Measurements from ENCODE around the gene PTX3. TPM values are rescaled to one million over a fixed set of nuclear protein-coding genes. Genes with fewer than 3 reads are reported as not detected.

The PTX3 gene
- total RNA-seq, 4 donors from 2014 or later, result 1.2 to 22.4 (median 2.2) TPM

DNA sequence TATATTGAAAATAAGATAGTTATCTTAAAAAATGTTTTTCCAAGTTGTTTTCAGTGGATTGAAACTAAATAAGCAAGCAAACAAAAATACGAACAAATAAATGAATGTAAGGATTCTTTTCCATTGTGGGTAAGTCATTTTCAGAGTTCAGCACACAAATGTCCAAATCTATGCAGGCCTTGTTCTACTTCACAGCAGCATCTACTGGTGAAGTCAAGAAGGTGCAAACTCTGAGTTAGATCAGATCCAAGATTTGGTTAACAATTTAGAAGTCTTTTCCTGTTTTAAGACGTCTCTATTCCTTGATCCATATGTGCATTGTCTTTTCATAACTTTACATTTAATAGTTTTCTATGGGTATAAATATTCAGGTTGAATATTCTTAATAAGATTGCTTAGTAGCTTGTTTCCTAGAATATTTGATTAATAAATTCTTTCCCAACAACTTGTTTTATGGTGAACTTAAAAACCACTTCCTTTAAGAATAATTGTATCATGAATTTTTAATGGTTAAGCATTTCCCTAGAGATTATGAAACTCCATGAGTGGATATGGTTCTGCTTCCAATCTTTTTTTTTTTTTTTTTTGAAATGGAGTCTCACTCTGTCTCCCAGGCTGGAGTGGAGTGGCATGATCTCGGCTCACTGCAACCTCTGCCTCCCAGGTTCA, 10.5 kb downstream of the PTX3 start:
- Histone ChIP-seq H3K36me3 (no peaks in the 10 kb centered on the region), H3K4me1 (no peaks in the 10 kb centered on the region), H3K4me3 (no peak overlapping the region), H3K27ac (no peak overlapping the region), H3K27me3 (no peaks in the 10 kb centered on the region), H3K9me3 (no peaks in the 10 kb centered on the region)
- WGBS, result 59% methylated on average over 3 of the region's 3 CpGs
- TF ChIP-seq, protein P1, sequence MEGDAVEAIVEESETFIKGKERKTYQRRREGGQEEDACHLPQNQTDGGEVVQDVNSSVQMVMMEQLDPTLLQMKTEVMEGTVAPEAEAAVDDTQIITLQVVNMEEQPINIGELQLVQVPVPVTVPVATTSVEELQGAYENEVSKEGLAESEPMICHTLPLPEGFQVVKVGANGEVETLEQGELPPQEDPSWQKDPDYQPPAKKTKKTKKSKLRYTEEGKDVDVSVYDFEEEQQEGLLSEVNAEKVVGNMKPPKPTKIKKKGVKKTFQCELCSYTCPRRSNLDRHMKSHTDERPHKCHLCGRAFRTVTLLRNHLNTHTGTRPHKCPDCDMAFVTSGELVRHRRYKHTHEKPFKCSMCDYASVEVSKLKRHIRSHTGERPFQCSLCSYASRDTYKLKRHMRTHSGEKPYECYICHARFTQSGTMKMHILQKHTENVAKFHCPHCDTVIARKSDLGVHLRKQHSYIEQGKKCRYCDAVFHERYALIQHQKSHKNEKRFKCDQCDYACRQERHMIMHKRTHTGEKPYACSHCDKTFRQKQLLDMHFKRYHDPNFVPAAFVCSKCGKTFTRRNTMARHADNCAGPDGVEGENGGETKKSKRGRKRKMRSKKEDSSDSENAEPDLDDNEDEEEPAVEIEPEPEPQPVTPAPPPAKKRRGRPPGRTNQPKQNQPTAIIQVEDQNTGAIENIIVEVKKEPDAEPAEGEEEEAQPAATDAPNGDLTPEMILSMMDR (IDR thresholded peaks at IDR 0.05), result peak; percentile 6 to 14
- TF ChIP-seq POLR2AphosphoS5 (IDR thresholded peaks at IDR 0.05), result no peak
- TF ChIP-seq EP300 (IDR thresholded peaks at IDR 0.05), result no peak
- no peak for TF ChIP-seq POLR2A (IDR thresholded peaks at IDR 0.05)
- DNase-seq (ENCODE audit: low spot score in 2 of 2), result no peak

DNA sequence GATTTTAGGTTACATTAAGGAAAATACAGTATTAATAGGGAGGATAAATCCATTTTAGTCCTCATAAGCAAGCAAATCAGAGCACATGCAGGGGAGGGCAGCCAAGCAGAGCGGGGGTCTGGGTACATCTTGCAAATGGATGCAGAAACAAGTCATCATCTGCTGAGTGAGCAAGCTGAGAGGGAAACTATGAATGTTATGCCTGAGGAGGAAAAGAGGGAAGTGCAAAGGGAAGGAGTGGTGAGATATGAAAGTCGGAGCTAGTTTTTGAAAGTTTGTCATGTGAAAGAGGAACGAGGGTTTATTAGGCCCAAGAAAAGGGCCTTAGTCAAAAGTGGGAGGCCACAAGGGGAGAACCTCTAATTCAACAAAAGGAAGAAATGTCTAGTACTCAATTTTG, 15.4 kb downstream of the PTX3 start:
- no peak overlapping the region for H3K4me3 ChIP-seq
- H3K27ac ChIP-seq, result no peak overlapping the region
- no peaks in the 10 kb centered on the region for H3K9me3 ChIP-seq
- no peaks in the 10 kb centered on the region for H3K36me3 ChIP-seq
- no peaks in the 10 kb centered on the region for H3K4me1 ChIP-seq
- no peaks in the 10 kb centered on the region for H3K27me3 ChIP-seq
- WGBS, result 77% methylated on average over 3 of the region's 3 CpGs
- TF ChIP-seq, protein P1 (IDR thresholded peaks at IDR 0.05), result no peak
- TF ChIP-seq POLR2AphosphoS5 (IDR thresholded peaks at IDR 0.05) (no peak), POLR2A (IDR thresholded peaks at IDR 0.05) (no peak)
- no peak for DNase-seq (ENCODE audit: low spot score in 2 of 2)

DNA sequence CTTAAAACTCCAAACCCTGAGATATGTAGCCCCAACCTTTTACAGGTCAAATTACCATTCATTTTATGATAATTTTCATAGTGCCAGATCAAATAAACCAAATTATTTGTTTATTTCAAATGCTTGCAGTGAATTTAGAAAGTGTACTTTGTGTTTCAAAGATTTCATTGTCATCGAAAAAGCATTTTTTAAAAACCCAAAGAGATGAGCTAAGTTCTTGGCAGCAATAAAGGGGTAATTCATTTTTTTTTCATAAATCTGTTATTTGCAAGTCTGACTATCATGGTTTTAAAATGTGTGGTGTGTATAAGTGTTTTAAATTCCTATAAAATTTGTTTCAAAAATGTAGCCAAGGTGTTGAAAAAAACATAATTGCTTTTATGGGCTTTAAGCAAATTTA, 17.2 kb downstream of the PTX3 start:
- H3K4me3 ChIP-seq, result no peak overlapping the region
- no peak for DNase-seq (ENCODE audit: low spot score in 2 of 2)
- H3K9me3 ChIP-seq, result no peaks in the 10 kb centered on the region
- no peak for TF ChIP-seq POLR2AphosphoS5 (IDR thresholded peaks at IDR 0.05)
- TF ChIP-seq, protein P1 (IDR thresholded peaks at IDR 0.05), result no peak
- TF ChIP-seq POLR2A (IDR thresholded peaks at IDR 0.05), result no peak
- no peak for TF ChIP-seq EP300 (IDR thresholded peaks at IDR 0.05)
- WGBS, result 53% methylated on average over 1 of the region's 1 CpG
- no peak overlapping the region for H3K27ac ChIP-seq
- no peaks in the 10 kb centered on the region for H3K27me3 ChIP-seq
- no peaks in the 10 kb centered on the region for H3K36me3 ChIP-seq
- H3K4me1 ChIP-seq, result no peaks in the 10 kb centered on the region

DNA sequence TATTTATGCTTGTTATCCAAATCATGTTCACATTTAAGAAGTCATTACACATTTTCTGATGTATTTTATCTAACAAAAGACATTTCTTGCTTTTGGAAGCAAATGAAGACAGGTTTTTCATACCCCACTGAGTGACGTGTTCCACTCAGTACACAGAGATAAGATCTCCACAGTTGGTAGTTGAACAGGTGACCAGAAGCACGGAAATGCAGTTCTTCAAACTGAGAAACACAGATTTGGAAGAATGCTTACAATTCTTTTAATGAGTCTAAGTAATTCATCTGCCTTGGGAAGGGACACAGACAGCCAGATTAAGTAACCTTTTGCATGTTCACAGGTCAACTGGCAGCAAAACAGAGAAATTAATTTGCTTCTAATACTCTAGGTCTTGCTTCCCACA, 23.1 kb downstream of the PTX3 start:
- Histone ChIP-seq H3K9me3 (no peaks in the 10 kb centered on the region), H3K27ac (no peak overlapping the region), H3K4me3 (no peak overlapping the region), H3K4me1 (no peaks in the 10 kb centered on the region), H3K27me3 (no peaks in the 10 kb centered on the region), H3K36me3 (no peaks in the 10 kb centered on the region)
- 76% methylated on average over 2 of the region's 2 CpGs for WGBS
- DNase-seq (ENCODE audit: low spot score in 2 of 2), result no peak
- TF ChIP-seq EP300 (IDR thresholded peaks at IDR 0.05) (no peak), POLR2A (IDR thresholded peaks at IDR 0.05) (no peak), POLR2AphosphoS5 (IDR thresholded peaks at IDR 0.05) (no peak)
- TF ChIP-seq, protein P1 (IDR thresholded peaks at IDR 0.05), result no peak

DNA sequence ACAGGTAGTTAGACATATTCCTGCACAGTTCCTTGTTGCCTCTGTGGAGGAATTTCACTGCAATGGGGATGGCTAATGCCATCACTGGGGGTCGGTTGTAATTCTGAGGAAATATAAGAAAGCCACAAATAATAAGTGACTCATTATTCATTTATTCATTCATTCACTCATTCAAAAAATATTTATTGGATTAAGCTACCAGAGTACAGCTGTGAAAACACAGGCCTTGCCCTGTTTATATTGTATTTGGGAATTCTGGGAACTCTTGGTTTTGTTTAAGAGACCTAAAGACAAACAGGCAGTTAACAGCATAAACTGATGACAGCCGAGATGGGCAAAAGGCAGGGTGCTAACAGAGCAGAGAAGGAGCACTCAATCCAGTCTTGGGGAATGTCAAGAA, 23.6 kb downstream of the PTX3 start:
- Histone ChIP-seq H3K27ac (no peak overlapping the region), H3K27me3 (no peaks in the 10 kb centered on the region), H3K4me3 (no peak overlapping the region), H3K36me3 (no peaks in the 10 kb centered on the region), H3K4me1 (no peaks in the 10 kb centered on the region), H3K9me3 (no peaks in the 10 kb centered on the region)
- WGBS, result 73% methylated on average over 2 of the region's 2 CpGs
- DNase-seq (ENCODE audit: low spot score in 2 of 2), result no peak
- TF ChIP-seq, protein P1 (IDR thresholded peaks at IDR 0.05), result no peak
- no peak for TF ChIP-seq POLR2A (IDR thresholded peaks at IDR 0.05)
- TF ChIP-seq EP300 (IDR thresholded peaks at IDR 0.05), result no peak
- TF ChIP-seq POLR2AphosphoS5 (IDR thresholded peaks at IDR 0.05), result no peak

Measured in suprapubic skin (tissue), 4 donors.